Adrenal gland (tissue), 5 donors: ENCODE results near the gene PRKN.

Experiments
- POLR2A ChIP-seq, 2 donors: fragments of 450-650 bp; IDR thresholded peaks; one replicate each; pipeline ENCODE4 v1.6.1; 2017; ENCODE audit warnings: antibody characterized with exemption in 2 of 2, mild to moderate bottlenecking in 2 of 2, moderate library complexity in 1 of 2
- TF ChIP-seq, protein P1 (sequence below), 6 experiments: fragments of 450-650 bp in 4 of 6; fragments of 200-600 bp in 2 of 6; sonication (generic) in 1 of 6; IDR thresholded peaks; 1 replicate in 5 of 6; 2 replicates in 1 of 6; pipeline versions ENCODE4 v1.5.1 to v1.8.0; 2016 to 2021; ENCODE audit warnings: antibody characterized with exemption in 6 of 6, mild to moderate bottlenecking in 2 of 6, moderate library complexity in 1 of 6
- donor health status: DM: no; HTN: no; CAD: no.

- no peak for TF ChIP-seq POLR2A (IDR thresholded peaks at IDR 0.05)
- TF ChIP-seq, protein P1, sequence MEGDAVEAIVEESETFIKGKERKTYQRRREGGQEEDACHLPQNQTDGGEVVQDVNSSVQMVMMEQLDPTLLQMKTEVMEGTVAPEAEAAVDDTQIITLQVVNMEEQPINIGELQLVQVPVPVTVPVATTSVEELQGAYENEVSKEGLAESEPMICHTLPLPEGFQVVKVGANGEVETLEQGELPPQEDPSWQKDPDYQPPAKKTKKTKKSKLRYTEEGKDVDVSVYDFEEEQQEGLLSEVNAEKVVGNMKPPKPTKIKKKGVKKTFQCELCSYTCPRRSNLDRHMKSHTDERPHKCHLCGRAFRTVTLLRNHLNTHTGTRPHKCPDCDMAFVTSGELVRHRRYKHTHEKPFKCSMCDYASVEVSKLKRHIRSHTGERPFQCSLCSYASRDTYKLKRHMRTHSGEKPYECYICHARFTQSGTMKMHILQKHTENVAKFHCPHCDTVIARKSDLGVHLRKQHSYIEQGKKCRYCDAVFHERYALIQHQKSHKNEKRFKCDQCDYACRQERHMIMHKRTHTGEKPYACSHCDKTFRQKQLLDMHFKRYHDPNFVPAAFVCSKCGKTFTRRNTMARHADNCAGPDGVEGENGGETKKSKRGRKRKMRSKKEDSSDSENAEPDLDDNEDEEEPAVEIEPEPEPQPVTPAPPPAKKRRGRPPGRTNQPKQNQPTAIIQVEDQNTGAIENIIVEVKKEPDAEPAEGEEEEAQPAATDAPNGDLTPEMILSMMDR (IDR thresholded peaks at IDR 0.05), result no peak
These were observed 527.5 kb downstream of the PRKN start for GRCh38 chr6:162200041-162200440.
